KOPT-K1 (cell line): ENCODE results near the gene CMPK2.

Source experiments
- H3K27ac ChIP-seq: fragments of 200-600 bp; sonication (generic); 2 replicates; pipeline ENCODE4 v1.5.1; 2016; ENCODE audit warnings: antibody characterized with exemption, mild to moderate bottlenecking, low read depth, low read length; ENCODE audit not compliant: poor library complexity, severe bottlenecking
- H3K36me3 ChIP-seq: fragments of 200-600 bp; sonication (generic); 2 replicates; pipeline ENCODE4 v1.5.1; 2017; ENCODE audit warnings: antibody characterized with exemption, mild to moderate bottlenecking, low read length, moderate library complexity; ENCODE audit not compliant: insufficient read depth
- H3K9me3 ChIP-seq: fragments of 200-600 bp; sonication (generic); 2 replicates; pipeline ENCODE4 v1.5.1; 2017; ENCODE audit warnings: antibody characterized with exemption, low read length, mild to moderate bottlenecking; ENCODE audit not compliant: insufficient read depth, poor library complexity, severe bottlenecking

Gene CMPK2

GRCh38 chr2:6838673-6839319, 26.9 kb downstream of the CMPK2 start:
- peaks cover 51% of the 10 kb centered on the region for H3K9me3 ChIP-seq
- H3K27ac ChIP-seq, result no peak overlapping the region
- H3K36me3 ChIP-seq, result peaks cover 38% of the 10 kb centered on the region

GRCh38 chr2:6835467-6835866, 30.2 kb downstream of the CMPK2 start:
- peak overlapping the region; percentile 44 for H3K27ac ChIP-seq
- peaks cover 40% of the 10 kb centered on the region for H3K9me3 ChIP-seq
- H3K36me3 ChIP-seq, result peaks cover 27% of the 10 kb centered on the region

GRCh38 chr2:6834163-6834562, 31.5 kb downstream of the CMPK2 start:
- Histone ChIP-seq H3K9me3 (peaks cover 27% of the 10 kb centered on the region), H3K27ac (no peak overlapping the region), H3K36me3 (peaks cover 14% of the 10 kb centered on the region)

- Histone ChIP-seq H3K27ac (peak overlapping the region; percentile 74), H3K36me3 (peaks cover 6% of the 10 kb centered on the region), H3K9me3 (peaks cover 18% of the 10 kb centered on the region)
Observed at GRCh38 chr2:6833300-6833604, 32.5 kb downstream of the CMPK2 start.

- H3K9me3 ChIP-seq, result peaks cover 17% of the 10 kb centered on the region
- 0 out of 2 replicates have a peak, but pooled peaks cover 4% of the 10 kb centered on the region for H3K36me3 ChIP-seq
- peak overlapping the region; percentile 74 for H3K27ac ChIP-seq
Observed at GRCh38 chr2:6832596-6833299, 33.0 kb downstream of the CMPK2 start.

- Histone ChIP-seq H3K9me3 (peaks cover 17% of the 10 kb centered on the region), H3K27ac (no peak overlapping the region), H3K36me3 (no peaks in the 10 kb centered on the region)
Observed at GRCh38 chr2:6831229-6831628, 34.5 kb downstream of the CMPK2 start.

- H3K36me3 ChIP-seq, result no peaks in the 10 kb centered on the region
- no peak overlapping the region for H3K27ac ChIP-seq
- peaks cover 14% of the 10 kb centered on the region for H3K9me3 ChIP-seq
Observed at GRCh38 chr2:6828299-6828584, 37.5 kb downstream of the CMPK2 start.

GRCh38 chr2:6827566-6828298, 38.0 kb downstream of the CMPK2 start:
- no peak overlapping the region for H3K27ac ChIP-seq
- peaks cover 14% of the 10 kb centered on the region for H3K9me3 ChIP-seq
- H3K36me3 ChIP-seq, result no peaks in the 10 kb centered on the region

- H3K36me3 ChIP-seq, result no peaks in the 10 kb centered on the region
- no peak overlapping the region for H3K27ac ChIP-seq
- peaks cover 8% of the 10 kb centered on the region for H3K9me3 ChIP-seq
Observed at GRCh38 chr2:6826081-6826913, 39.4 kb downstream of the CMPK2 start.

GRCh38 chr2:6824962-6825361, 40.7 kb downstream of the CMPK2 start:
- no peaks in the 10 kb centered on the region for H3K9me3 ChIP-seq
- no peaks in the 10 kb centered on the region for H3K36me3 ChIP-seq
- H3K27ac ChIP-seq, result no peak overlapping the region

GRCh38 chr2:6823111-6823510, 42.6 kb downstream of the CMPK2 start:
- H3K36me3 ChIP-seq, result no peaks in the 10 kb centered on the region
- no peaks in the 10 kb centered on the region for H3K9me3 ChIP-seq
- H3K27ac ChIP-seq, result no peak overlapping the region

- no peak overlapping the region for H3K27ac ChIP-seq
- H3K9me3 ChIP-seq, result no peaks in the 10 kb centered on the region
- no peaks in the 10 kb centered on the region for H3K36me3 ChIP-seq
Observed at GRCh38 chr2:6822406-6822805, 43.3 kb downstream of the CMPK2 start.

- no peak overlapping the region for H3K27ac ChIP-seq
- H3K9me3 ChIP-seq, result no peaks in the 10 kb centered on the region
- no peaks in the 10 kb centered on the region for H3K36me3 ChIP-seq
Observed at GRCh38 chr2:6820903-6821584, 44.7 kb downstream of the CMPK2 start.

- Histone ChIP-seq H3K36me3 (no peaks in the 10 kb centered on the region), H3K9me3 (no peaks in the 10 kb centered on the region), H3K27ac (no peak overlapping the region)
Observed at GRCh38 chr2:6820236-6820635, 45.5 kb downstream of the CMPK2 start.

GRCh38 chr2:6819668-6820067, 46.0 kb downstream of the CMPK2 start:
- no peaks in the 10 kb centered on the region for H3K9me3 ChIP-seq
- H3K36me3 ChIP-seq, result no peaks in the 10 kb centered on the region
- H3K27ac ChIP-seq, result no peak overlapping the region
